AG08396 (cell line): ENCODE measurements around the gene LRIT3.

Experiments
- DNase-seq: peaks from one replicate; pipeline ENCODE4 v3.0.0; 2012; ENCODE audit warnings: low spot score, mixed read lengths

Gene LRIT3

GRCh38 chr4:109847896-109848442 is at the start of gene LRIT3:
Gene LRIT3, plus strand, starts transcription at chr4:109848107. Its CDS starts 95 bp downstream, at chr4:109848202.
- DNase-seq: no peak

- DNase-seq: no peak
These were observed 49.0 kb upstream of the LRIT3 start for GRCh38 chr4:109798866-109799265.

- DNase-seq: no peak
These were observed 46.7 kb upstream of the LRIT3 start for GRCh38 chr4:109801099-109801789.

GRCh38 chr4:109801895-109802319 is 46.0 kb upstream of the LRIT3 start, which contains the start of gene CFI:
Gene CFI, minus strand, starts transcription at chr4:109801999. Its CDS starts 28 bp downstream, at chr4:109801971.
- DNase-seq: peak; percentile 28

GRCh38 chr4:109803924-109804571 is 43.9 kb upstream of the LRIT3 start:
- peak; percentile 21 for DNase-seq

GRCh38 chr4:109809655-109810054 is 38.3 kb upstream of the LRIT3 start:
- no peak for DNase-seq

- DNase-seq: no peak
These were observed 37.1 kb upstream of the LRIT3 start for GRCh38 chr4:109810552-109811387.

GRCh38 chr4:109811707-109812106 is 36.2 kb upstream of the LRIT3 start:
- no peak for DNase-seq

- DNase-seq: peak; percentile 91
These were observed 32.5 kb upstream of the LRIT3 start, which contains the start of gene GAR1 for GRCh38 chr4:109815151-109816081. Gene GAR1, plus strand, starts transcription at chr4:109815762. Its CDS starts 403 bp downstream, at chr4:109816165.

- DNase-seq: no peak
These were observed 31.8 kb upstream of the LRIT3 start for GRCh38 chr4:109816082-109816442.

- no peak for DNase-seq
These were observed 31.0 kb upstream of the LRIT3 start for GRCh38 chr4:109816894-109817293.

GRCh38 chr4:109818268-109818667 is 29.6 kb upstream of the LRIT3 start:
- DNase-seq: no peak

- DNase-seq: no peak
These were observed 27.3 kb upstream of the LRIT3 start for GRCh38 chr4:109820563-109820962.

GRCh38 chr4:109821185-109821584 is 26.7 kb upstream of the LRIT3 start:
- DNase-seq: no peak

- peak; percentile 22 for DNase-seq
These were observed 21.2 kb upstream of the LRIT3 start for GRCh38 chr4:109826719-109827118.

GRCh38 chr4:109827672-109828071 is 20.2 kb upstream of the LRIT3 start, which contains the start of gene RRH:
Gene RRH, plus strand, starts transcription at chr4:109827972. Its CDS starts 56 bp downstream, at chr4:109828028.
- DNase-seq: no peak

- no peak for DNase-seq
These were observed 14.2 kb upstream of the LRIT3 start for GRCh38 chr4:109833756-109834155.

GRCh38 chr4:109836985-109837384 is 10.9 kb upstream of the LRIT3 start:
- DNase-seq: no peak

GRCh38 chr4:109846395-109847098 is 1.4 kb upstream of the LRIT3 start:
- no peak for DNase-seq

GRCh38 chr4:109848501-109848900 is 594 bp downstream of the LRIT3 start:
- no peak for DNase-seq
